Measurements from ENCODE around the gene GOLT1B.

Gene GOLT1B

DNA sequence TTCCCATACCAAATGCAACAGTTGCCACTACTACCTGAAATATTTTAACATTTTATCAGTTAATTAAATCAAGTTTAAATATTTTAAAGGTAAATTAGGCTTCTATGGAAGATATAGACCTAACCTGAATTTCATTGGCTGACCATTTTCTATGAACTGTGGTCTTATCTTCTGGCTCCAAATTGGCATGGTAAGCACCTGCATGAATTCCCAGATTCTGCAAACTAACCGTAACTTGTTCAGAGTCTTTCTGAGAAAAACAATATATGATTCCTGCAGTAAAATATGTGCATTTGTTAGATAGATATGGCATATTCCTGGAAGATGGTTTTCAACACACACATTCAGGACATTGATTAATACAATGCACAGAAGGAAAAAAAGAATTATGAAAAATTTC is 26.0 kb upstream of the GOLT1B start:
- Histone ChIP-seq H3K9ac (ENCODE audit: low read depth, low read length) (no peak overlapping the region), H3K36me3 (ENCODE audit: insufficient read depth, low read length) (peaks cover 78% of the 10 kb centered on the region)

DNA sequence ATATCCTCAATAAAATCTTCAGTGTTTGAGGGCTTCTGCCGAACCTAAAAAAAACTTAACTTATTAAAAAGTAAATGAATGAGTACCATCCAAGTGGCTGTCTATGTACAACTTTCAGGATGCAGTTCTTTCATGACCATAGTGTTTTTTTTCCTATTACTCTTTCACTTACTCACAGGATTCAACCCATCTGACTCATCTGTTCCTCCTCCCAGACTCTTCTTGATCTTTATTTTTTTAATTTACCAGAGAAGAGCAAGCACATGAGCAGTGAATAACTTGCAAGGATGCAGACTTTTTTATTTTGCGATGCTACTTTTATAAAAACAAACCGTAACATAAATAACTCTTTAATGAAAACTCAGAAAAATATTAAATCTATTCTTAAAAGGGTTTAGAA is 24.6 kb upstream of the GOLT1B start:
- no peak overlapping the region for H3K4me3 ChIP-seq (ENCODE audit: low read depth in 1 of 2, low read length in 2 of 2)
- H3K9me3 ChIP-seq (ENCODE audit: insufficient read depth, low read length, severe bottlenecking): no peaks in the 10 kb centered on the region
- H3K79me2 ChIP-seq (ENCODE audit: insufficient read depth, low read length): no peaks in the 10 kb centered on the region
- ATAC-seq (ENCODE audit: insufficient read depth, low read depth) (no peak), DNase-seq (no peak)
- H4K20me1 ChIP-seq (ENCODE audit: insufficient read depth, low read length): no peaks in the 10 kb centered on the region
- no peaks in the 10 kb centered on the region for H3K4me1 ChIP-seq (ENCODE audit: insufficient read depth, low read length)
- H3K27ac ChIP-seq (ENCODE audit: low read length): no peak overlapping the region
- no peaks in the 10 kb centered on the region for H3K27me3 ChIP-seq (ENCODE audit: insufficient read depth, low read length, poor library complexity)
- no peak overlapping the region for H2AFZ ChIP-seq (ENCODE audit: low read depth, low read length)
- TF ChIP-seq, protein P1, sequence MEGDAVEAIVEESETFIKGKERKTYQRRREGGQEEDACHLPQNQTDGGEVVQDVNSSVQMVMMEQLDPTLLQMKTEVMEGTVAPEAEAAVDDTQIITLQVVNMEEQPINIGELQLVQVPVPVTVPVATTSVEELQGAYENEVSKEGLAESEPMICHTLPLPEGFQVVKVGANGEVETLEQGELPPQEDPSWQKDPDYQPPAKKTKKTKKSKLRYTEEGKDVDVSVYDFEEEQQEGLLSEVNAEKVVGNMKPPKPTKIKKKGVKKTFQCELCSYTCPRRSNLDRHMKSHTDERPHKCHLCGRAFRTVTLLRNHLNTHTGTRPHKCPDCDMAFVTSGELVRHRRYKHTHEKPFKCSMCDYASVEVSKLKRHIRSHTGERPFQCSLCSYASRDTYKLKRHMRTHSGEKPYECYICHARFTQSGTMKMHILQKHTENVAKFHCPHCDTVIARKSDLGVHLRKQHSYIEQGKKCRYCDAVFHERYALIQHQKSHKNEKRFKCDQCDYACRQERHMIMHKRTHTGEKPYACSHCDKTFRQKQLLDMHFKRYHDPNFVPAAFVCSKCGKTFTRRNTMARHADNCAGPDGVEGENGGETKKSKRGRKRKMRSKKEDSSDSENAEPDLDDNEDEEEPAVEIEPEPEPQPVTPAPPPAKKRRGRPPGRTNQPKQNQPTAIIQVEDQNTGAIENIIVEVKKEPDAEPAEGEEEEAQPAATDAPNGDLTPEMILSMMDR (IDR thresholded peaks at IDR 0.05; ENCODE audit: borderline replicate concordance, extremely low read depth, low read length, poor library complexity, severe bottlenecking): no peak
- no peak for TF ChIP-seq EZH2 (IDR thresholded peaks at IDR 0.05; ENCODE audit: borderline replicate concordance, low read depth, low read length, severe bottlenecking)
- H3K9ac ChIP-seq (ENCODE audit: low read depth, low read length): no peak overlapping the region
- H3K36me3 ChIP-seq (ENCODE audit: insufficient read depth, low read length): peaks cover 82% of the 10 kb centered on the region
- H3K4me2 ChIP-seq (ENCODE audit: insufficient read depth, low read length): no peak overlapping the region

More for the DNA sequence above, 26.0 kb upstream of the GOLT1B start:
- no peak overlapping the region for H2AFZ ChIP-seq (ENCODE audit: low read depth, low read length)
- H3K79me2 ChIP-seq (ENCODE audit: insufficient read depth, low read length): no peaks in the 10 kb centered on the region
- DNase-seq: no peak
- ATAC-seq (ENCODE audit: insufficient read depth, low read depth): no peak
- no peak for TF ChIP-seq EZH2 (IDR thresholded peaks at IDR 0.05; ENCODE audit: borderline replicate concordance, low read depth, low read length, severe bottlenecking)
- TF ChIP-seq, protein P1 (IDR thresholded peaks at IDR 0.05; ENCODE audit: borderline replicate concordance, extremely low read depth, low read length, poor library complexity, severe bottlenecking): no peak
- H3K4me3 ChIP-seq (ENCODE audit: low read depth in 1 of 2, low read length in 2 of 2): no peak overlapping the region
- no peaks in the 10 kb centered on the region for H3K9me3 ChIP-seq (ENCODE audit: insufficient read depth, low read length, severe bottlenecking)
- no peaks in the 10 kb centered on the region for H3K27me3 ChIP-seq (ENCODE audit: insufficient read depth, low read length, poor library complexity)
- H3K27ac ChIP-seq (ENCODE audit: low read length): no peak overlapping the region
- H3K4me2 ChIP-seq (ENCODE audit: insufficient read depth, low read length): no peak overlapping the region
- no peaks in the 10 kb centered on the region for H4K20me1 ChIP-seq (ENCODE audit: insufficient read depth, low read length)
- H3K4me1 ChIP-seq (ENCODE audit: insufficient read depth, low read length): no peaks in the 10 kb centered on the region

DNA sequence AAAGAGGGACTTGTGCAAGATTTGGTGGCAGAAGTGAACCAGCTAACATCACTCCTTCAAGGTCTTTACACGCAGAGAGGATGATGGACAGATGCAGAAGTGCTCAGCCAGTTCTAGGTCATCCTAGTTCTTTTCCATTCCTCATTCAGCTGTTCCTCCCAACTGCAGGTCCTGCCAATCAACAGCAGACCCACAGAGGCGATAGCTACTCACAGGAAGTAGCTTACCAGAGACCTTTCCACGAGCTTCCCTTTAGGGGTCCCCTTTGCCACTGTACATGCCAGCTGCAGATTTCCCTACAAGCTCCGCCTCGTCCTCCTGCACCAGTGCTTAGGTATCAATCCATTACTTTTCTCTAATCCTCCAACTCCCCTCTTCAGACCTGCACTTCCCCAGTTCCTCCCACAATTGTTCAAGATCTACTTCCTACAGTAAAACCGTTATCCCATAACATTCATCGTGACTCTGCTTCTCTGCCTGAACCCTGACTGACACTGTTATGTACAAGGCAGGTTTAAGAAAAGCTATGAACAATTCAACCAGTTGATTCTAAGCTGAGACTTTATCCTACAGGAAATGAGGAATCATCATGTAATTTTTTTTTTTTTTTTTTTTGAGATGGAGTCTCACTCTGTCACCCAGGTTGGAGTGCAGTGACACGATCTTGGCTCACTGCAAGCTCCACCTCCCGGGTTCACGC is 22.7 kb upstream of the GOLT1B start:
- no peak for DNase-seq
- H3K4me2 ChIP-seq (ENCODE audit: insufficient read depth, low read length): no peak overlapping the region

More for the DNA sequence above, 22.7 kb upstream of the GOLT1B start:
- no peak for TF ChIP-seq EZH2 (IDR thresholded peaks at IDR 0.05; ENCODE audit: borderline replicate concordance, low read depth, low read length, severe bottlenecking)
- TF ChIP-seq, protein P1 (IDR thresholded peaks at IDR 0.05; ENCODE audit: borderline replicate concordance, extremely low read depth, low read length, poor library complexity, severe bottlenecking): no peak
- no peak overlapping the region for H2AFZ ChIP-seq (ENCODE audit: low read depth, low read length)
- no peaks in the 10 kb centered on the region for H3K27me3 ChIP-seq (ENCODE audit: insufficient read depth, low read length, poor library complexity)
- H3K4me3 ChIP-seq (ENCODE audit: low read depth in 1 of 2, low read length in 2 of 2): no peak overlapping the region
- H3K79me2 ChIP-seq (ENCODE audit: insufficient read depth, low read length): no peaks in the 10 kb centered on the region
- H3K9ac ChIP-seq (ENCODE audit: low read depth, low read length): no peak overlapping the region
- no peaks in the 10 kb centered on the region for H3K9me3 ChIP-seq (ENCODE audit: insufficient read depth, low read length, severe bottlenecking)
- H3K4me1 ChIP-seq (ENCODE audit: insufficient read depth, low read length): no peaks in the 10 kb centered on the region
- no peaks in the 10 kb centered on the region for H4K20me1 ChIP-seq (ENCODE audit: insufficient read depth, low read length)
- no peak overlapping the region for H3K27ac ChIP-seq (ENCODE audit: low read length)
- peak; percentile 52; the same call in 2 of the 3 replicates for ATAC-seq (ENCODE audit: insufficient read depth, low read depth)
- peaks cover 83% of the 10 kb centered on the region for H3K36me3 ChIP-seq (ENCODE audit: insufficient read depth, low read length)

All from DND-41 (cell line).